HEK293 (cell line): ENCODE results near the gene CCDC63.

Source experiments
- CTCF ChIP-seq: fragments of 450-650 bp; formaldehyde crosslinking; IDR thresholded peaks from 2 replicates; pipeline ENCODE4 v1.5.1; 2016; ENCODE audit warnings: missing biosample characterization, missing genetic modification characterization
- KLF9 ChIP-seq: fragments of 450-650 bp; formaldehyde crosslinking; IDR thresholded peaks from 2 replicates; pipeline ENCODE4 v1.5.1; 2016; ENCODE audit warnings: missing biosample characterization, missing genetic modification characterization, low read depth
- MYNN ChIP-seq: fragments of 450-650 bp; formaldehyde crosslinking; IDR thresholded peaks from 2 replicates; pipeline ENCODE4 v1.5.1; 2016; ENCODE audit warnings: missing biosample characterization, missing genetic modification characterization, borderline replicate concordance
- ZBTB26 ChIP-seq: fragments of 450-650 bp; formaldehyde crosslinking; optimal IDR thresholded peaks from 2 replicates; pipeline ENCODE3; 2016; ENCODE audit warnings: missing biosample characterization, mild to moderate bottlenecking, missing genetic modification characterization
- ZEB2 ChIP-seq: fragments of 450-650 bp; formaldehyde crosslinking; IDR thresholded peaks from 2 replicates; pipeline ENCODE4 v1.5.1; 2016; ENCODE audit warnings: missing biosample characterization, missing genetic modification characterization
- ZNF133 ChIP-seq: fragments of 450-650 bp; formaldehyde crosslinking; IDR thresholded peaks from 2 replicates; pipeline ENCODE4 v1.5.1; 2016; ENCODE audit warnings: missing biosample characterization, missing genetic modification characterization
- ZNF157 ChIP-seq: fragments of 450-650 bp; formaldehyde crosslinking; IDR thresholded peaks from 2 replicates; pipeline ENCODE4 v1.5.1; 2016; ENCODE audit warnings: missing biosample characterization, missing genetic modification characterization
- ZNF362 ChIP-seq: fragments of 450-650 bp; formaldehyde crosslinking; IDR thresholded peaks from 2 replicates; pipeline ENCODE4 v1.5.1; 2016; ENCODE audit warnings: missing biosample characterization, missing genetic modification characterization
- ZNF549 ChIP-seq: fragments of 450-650 bp; IDR thresholded peaks from 2 replicates; pipeline ENCODE4 v1.5.1; 2018; ENCODE audit warnings: missing biosample characterization, missing genetic modification characterization, mild to moderate bottlenecking, inconsistent platforms, moderate library complexity
- ZNF629 ChIP-seq: fragments of 450-650 bp; formaldehyde crosslinking; IDR thresholded peaks from 2 replicates; pipeline ENCODE4 v1.5.1; 2017; ENCODE audit warnings: missing biosample characterization, missing genetic modification characterization
- ZNF747 ChIP-seq: fragments of 450-650 bp; formaldehyde crosslinking; IDR thresholded peaks from 2 replicates; pipeline ENCODE4 v1.5.1; 2016; ENCODE audit warnings: missing biosample characterization, missing genetic modification characterization
- TF ChIP-seq, protein P1 (sequence below): fragments of 450-650 bp; formaldehyde crosslinking; IDR thresholded peaks from 2 replicates; pipeline ENCODE4 v1.5.1; 2017; ENCODE audit warnings: missing biosample characterization, missing genetic modification characterization
- TF ChIP-seq, protein P2 (sequence below): fragments of 450-650 bp; formaldehyde crosslinking; IDR thresholded peaks from 2 replicates; pipeline ENCODE4 v1.5.1; 2016; ENCODE audit warnings: missing biosample characterization, missing genetic modification characterization

GRCh38 chr12:110809149-110809548 is 37.6 kb upstream of the CCDC63 start:
- TF ChIP-seq ZNF157 (no peak), ZNF549 (tag by site-specific recombination) (no peak), ZNF747 (tag by site-specific recombination) (no peak), CTCF (tag by site-specific recombination) (no peak), ZBTB26 (tag by site-specific recombination) (no peak), ZEB2 (tag by site-specific recombination) (no peak), KLF9 (tag by site-specific recombination) (no peak), MYNN (tag by site-specific recombination) (no peak), ZNF629 (no peak), ZNF133 (no peak), ZNF362 (no peak)
- TF ChIP-seq, protein P1, sequence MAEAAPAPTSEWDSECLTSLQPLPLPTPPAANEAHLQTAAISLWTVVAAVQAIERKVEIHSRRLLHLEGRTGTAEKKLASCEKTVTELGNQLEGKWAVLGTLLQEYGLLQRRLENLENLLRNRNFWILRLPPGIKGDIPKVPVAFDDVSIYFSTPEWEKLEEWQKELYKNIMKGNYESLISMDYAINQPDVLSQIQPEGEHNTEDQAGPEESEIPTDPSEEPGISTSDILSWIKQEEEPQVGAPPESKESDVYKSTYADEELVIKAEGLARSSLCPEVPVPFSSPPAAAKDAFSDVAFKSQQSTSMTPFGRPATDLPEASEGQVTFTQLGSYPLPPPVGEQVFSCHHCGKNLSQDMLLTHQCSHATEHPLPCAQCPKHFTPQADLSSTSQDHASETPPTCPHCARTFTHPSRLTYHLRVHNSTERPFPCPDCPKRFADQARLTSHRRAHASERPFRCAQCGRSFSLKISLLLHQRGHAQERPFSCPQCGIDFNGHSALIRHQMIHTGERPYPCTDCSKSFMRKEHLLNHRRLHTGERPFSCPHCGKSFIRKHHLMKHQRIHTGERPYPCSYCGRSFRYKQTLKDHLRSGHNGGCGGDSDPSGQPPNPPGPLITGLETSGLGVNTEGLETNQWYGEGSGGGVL: no peak
- TF ChIP-seq, protein P2, sequence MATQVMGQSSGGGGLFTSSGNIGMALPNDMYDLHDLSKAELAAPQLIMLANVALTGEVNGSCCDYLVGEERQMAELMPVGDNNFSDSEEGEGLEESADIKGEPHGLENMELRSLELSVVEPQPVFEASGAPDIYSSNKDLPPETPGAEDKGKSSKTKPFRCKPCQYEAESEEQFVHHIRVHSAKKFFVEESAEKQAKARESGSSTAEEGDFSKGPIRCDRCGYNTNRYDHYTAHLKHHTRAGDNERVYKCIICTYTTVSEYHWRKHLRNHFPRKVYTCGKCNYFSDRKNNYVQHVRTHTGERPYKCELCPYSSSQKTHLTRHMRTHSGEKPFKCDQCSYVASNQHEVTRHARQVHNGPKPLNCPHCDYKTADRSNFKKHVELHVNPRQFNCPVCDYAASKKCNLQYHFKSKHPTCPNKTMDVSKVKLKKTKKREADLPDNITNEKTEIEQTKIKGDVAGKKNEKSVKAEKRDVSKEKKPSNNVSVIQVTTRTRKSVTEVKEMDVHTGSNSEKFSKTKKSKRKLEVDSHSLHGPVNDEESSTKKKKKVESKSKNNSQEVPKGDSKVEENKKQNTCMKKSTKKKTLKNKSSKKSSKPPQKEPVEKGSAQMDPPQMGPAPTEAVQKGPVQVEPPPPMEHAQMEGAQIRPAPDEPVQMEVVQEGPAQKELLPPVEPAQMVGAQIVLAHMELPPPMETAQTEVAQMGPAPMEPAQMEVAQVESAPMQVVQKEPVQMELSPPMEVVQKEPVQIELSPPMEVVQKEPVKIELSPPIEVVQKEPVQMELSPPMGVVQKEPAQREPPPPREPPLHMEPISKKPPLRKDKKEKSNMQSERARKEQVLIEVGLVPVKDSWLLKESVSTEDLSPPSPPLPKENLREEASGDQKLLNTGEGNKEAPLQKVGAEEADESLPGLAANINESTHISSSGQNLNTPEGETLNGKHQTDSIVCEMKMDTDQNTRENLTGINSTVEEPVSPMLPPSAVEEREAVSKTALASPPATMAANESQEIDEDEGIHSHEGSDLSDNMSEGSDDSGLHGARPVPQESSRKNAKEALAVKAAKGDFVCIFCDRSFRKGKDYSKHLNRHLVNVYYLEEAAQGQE (tag by site-specific recombination): no peak
